HCT116 (cell line): ENCODE results near the gene ITGAE. TPM values are rescaled to one million over a fixed set of nuclear protein-coding genes. Genes with fewer than 3 reads are reported as not detected.

Source experiments
- ATAC-seq: fragments of 200-7000 bp; cut with Tn5 transposase; 2 replicates; pipeline ENCODE4 v1.9.1; 2020; ENCODE audit warnings: mild to moderate bottlenecking, moderate library complexity
- BruUV-seq: library from RNA; stranded (reverse); fragments of 400-500 nt; replicated peaks from 2 replicates; lab custom pipeline; 2021; lab: Mats Ljungman, UMichigan
- CTCF ChIA-PET: fragments of 300-600 bp; sonication (Branson Sonifier 250); formaldehyde crosslinking; loops from one replicate; lab custom pipeline; 2021; ENCODE audit warnings: antibody characterized with exemption; lab: Charles Lee
- POLR2A ChIA-PET: fragments of 300-600, 350-600 bp; sonication (Branson Sonifier 250); formaldehyde crosslinking; loops from one replicate; lab custom pipeline; 2021; ENCODE audit warnings: antibody characterized with exemption; lab: Charles Lee
- RAD21 ChIA-PET, 2 experiments: fragments of 300-600 bp; sonication (Branson Sonifier 250); formaldehyde crosslinking; loops; one replicate each; lab custom pipeline; 2023; ENCODE audit warnings: low total read pairs in 2 of 2; ENCODE audit not compliant: uncharacterized antibody in 2 of 2, unreplicated experiment in 2 of 2, low non-redundant PET in 1 of 2; lab: Charles Lee
- DNase-seq: peaks from one replicate; pipeline ENCODE4 v3.0.0-alpha.2; 2010; ENCODE audit warnings: low read depth, low spot score
- H2AFZ ChIP-seq: fragments of 200-600 bp; shearing (Covaris generic), sonication (generic); 2 replicates; pipeline ENCODE4 v1.6.1; 2017; ENCODE audit warnings: low read depth, mixed run types, mixed read lengths, antibody characterized with exemption, low read length; ENCODE audit not compliant: poor library complexity, severe bottlenecking
- H3K27ac ChIP-seq: 2 replicates; pipeline ENCODE4 v1.5.1; 2012; ENCODE audit warnings: low read depth, low read length
- H3K27me3 ChIP-seq: fragments of 200-600 bp; sonication (generic); 2 replicates; pipeline ENCODE4 v1.6.1; 2016; ENCODE audit warnings: mixed run types, low read length, mixed read lengths; ENCODE audit not compliant: insufficient read depth
- H3K36me3 ChIP-seq, 2 experiments: fragments of 200-500 bp in 1 of 2; fragments of 200-600 bp in 1 of 2; sonication (Bioruptor generic) in 1 of 2; sonication (generic) in 1 of 2; 2 replicates each; pipeline versions ENCODE4 v1.5.1 to v1.6.1; 2014 to 2016; ENCODE audit warnings: low read length in 2 of 2, inconsistent platforms in 1 of 2, mixed read lengths in 1 of 2, mixed run types in 1 of 2; ENCODE audit not compliant: insufficient read depth in 2 of 2, control insufficient read depth in 1 of 2
- H3K4me1 ChIP-seq, 2 experiments: fragments of 200-600 bp in 1 of 2; sonication (generic) in 1 of 2; 2 replicates each; pipeline versions ENCODE4 v1.5.1 to v1.6.1; 2012 to 2017; ENCODE audit warnings: low read length in 2 of 2, inconsistent platforms in 1 of 2, mild to moderate bottlenecking in 1 of 2, mixed read lengths in 1 of 2, mixed run types in 1 of 2, moderate library complexity in 1 of 2; ENCODE audit not compliant: insufficient read depth in 2 of 2, control insufficient read depth in 1 of 2
- H3K4me2 ChIP-seq: fragments of 200-600 bp; sonication (generic); 2 replicates; pipeline ENCODE4 v1.6.1; 2017; ENCODE audit warnings: mixed run types, low read length, mixed read lengths
- H3K4me3 ChIP-seq, 2 experiments: fragments of 200-600 bp in 1 of 2; sonication (generic) in 1 of 2; replicated peaks in 1 of 2; 2 replicates each; pipeline ENCODE4 v1.5.1; 2011 to 2016; ENCODE audit warnings: low read length in 2 of 2, control low read depth in 1 of 2, low read depth in 1 of 2, mild to moderate bottlenecking in 1 of 2, mixed read lengths in 1 of 2, mixed run types in 1 of 2
- H3K79me2 ChIP-seq: fragments of 200-600 bp; sonication (generic); 2 replicates; pipeline ENCODE4 v1.6.1; 2017; ENCODE audit warnings: mild to moderate bottlenecking, mixed run types, low read length, moderate library complexity, mixed read lengths; ENCODE audit not compliant: insufficient read depth
- H3K9ac ChIP-seq: fragments of 200-600 bp; sonication (generic); 2 replicates; pipeline ENCODE4 v1.6.1; 2016; ENCODE audit warnings: low read length, mixed read lengths
- H3K9me2 ChIP-seq: fragments of 200-600 bp; sonication (generic), shearing (Covaris generic); 2 replicates; pipeline ENCODE4 v1.6.1; 2017; ENCODE audit warnings: mixed run types, mild to moderate bottlenecking, moderate library complexity; ENCODE audit not compliant: insufficient read depth
- H3K9me3 ChIP-seq, 2 experiments: fragments of 200-500 bp in 1 of 2; fragments of 200-600 bp in 1 of 2; sonication (Bioruptor generic) in 1 of 2; sonication (generic) in 1 of 2; 2 replicates each; pipeline ENCODE4 v1.6.1; 2014 to 2017; ENCODE audit warnings: low read length in 2 of 2, mixed read lengths in 2 of 2, inconsistent platforms in 1 of 2, low read depth in 1 of 2, mild to moderate bottlenecking in 1 of 2, mixed run types in 1 of 2, moderate library complexity in 1 of 2; ENCODE audit not compliant: control insufficient read depth in 1 of 2, insufficient read depth in 1 of 2
- H4K20me1 ChIP-seq: fragments of 200-600 bp; sonication (generic), shearing (Covaris generic); 2 replicates; pipeline ENCODE4 v1.6.1; 2017; ENCODE audit warnings: mixed run types, mild to moderate bottlenecking, moderate library complexity; ENCODE audit not compliant: insufficient read depth
- CBX3 ChIP-seq: IDR thresholded peaks from 2 replicates; pipeline ENCODE4 v1.6.1; 2012; ENCODE audit warnings: low read depth
- CEBPB ChIP-seq: IDR thresholded peaks from 2 replicates; pipeline ENCODE4 v1.6.1; 2012; ENCODE audit warnings: low read depth
- CTCF ChIP-seq, 3 experiments: fragments of 200-600 bp in 1 of 3; sonication (generic) in 1 of 3; IDR thresholded peaks in 2 of 3; conservative IDR thresholded peaks in 1 of 3; 2 replicates each; pipeline ENCODE4 v1.5.1; 2012 to 2017; ENCODE audit warnings: low read depth in 2 of 3, low read length in 2 of 3, antibody characterized with exemption in 1 of 3, borderline replicate concordance in 1 of 3, control low read depth in 1 of 3, mild to moderate bottlenecking in 1 of 3, mixed read lengths in 1 of 3, mixed run types in 1 of 3, moderate library complexity in 1 of 3; ENCODE audit not compliant: insufficient read depth in 1 of 3
- EGR1 ChIP-seq: IDR thresholded peaks from 2 replicates; pipeline ENCODE4 v1.6.1; 2012; ENCODE audit warnings: low read depth
- ELF1 ChIP-seq: IDR thresholded peaks from 2 replicates; pipeline ENCODE4 v1.6.1; 2012; ENCODE audit warnings: low read depth, borderline replicate concordance
- EZH2 ChIP-seq: fragments of 200-600 bp; sonication (generic); IDR thresholded peaks from 2 replicates; pipeline ENCODE4 v1.6.1; 2017; ENCODE audit warnings: antibody characterized with exemption, mixed run types
- JUND ChIP-seq: IDR thresholded peaks from 2 replicates; pipeline ENCODE4 v1.6.1; 2012
- MAX ChIP-seq: IDR thresholded peaks from 2 replicates; pipeline ENCODE4 v1.6.1; 2012
- POLR2A ChIP-seq: IDR thresholded peaks from 2 replicates; pipeline ENCODE4 v1.7.0; 2011; ENCODE audit warnings: borderline replicate concordance; ENCODE audit not compliant: insufficient read depth, insufficient read length; ENCODE audit errors: extremely low read depth
- POLR2AphosphoS5 ChIP-seq: IDR thresholded peaks from 2 replicates; pipeline ENCODE4 v1.6.1; 2011; ENCODE audit warnings: mild to moderate bottlenecking, low read depth, low read length, moderate library complexity
- RAD21 ChIP-seq: IDR thresholded peaks from 2 replicates; pipeline ENCODE4 v1.6.1; 2012; ENCODE audit warnings: low read depth, mild to moderate bottlenecking
- SIN3A ChIP-seq: IDR thresholded peaks from 2 replicates; pipeline ENCODE4 v1.6.1; 2012; ENCODE audit warnings: low read depth
- SP1 ChIP-seq: IDR thresholded peaks from 2 replicates; pipeline ENCODE4 v1.6.1; 2012; ENCODE audit warnings: low read depth
- SRF ChIP-seq: IDR thresholded peaks from 2 replicates; pipeline ENCODE4 v1.6.1; 2012; ENCODE audit warnings: low read depth
- TCF7L2 ChIP-seq: IDR thresholded peaks from 2 replicates; pipeline ENCODE4 v1.7.0; 2011; ENCODE audit warnings: borderline replicate concordance, inconsistent platforms; ENCODE audit not compliant: insufficient read depth, insufficient read length; ENCODE audit errors: extremely low read depth
- YY1 ChIP-seq: IDR thresholded peaks from 2 replicates; pipeline ENCODE4 v1.6.1; 2011; ENCODE audit warnings: low read length, low read depth, moderate library complexity, mild to moderate bottlenecking; ENCODE audit not compliant: insufficient replicate concordance; ENCODE audit errors: extremely low read depth
- ZFX ChIP-seq: fragments of 450-650 bp; IDR thresholded peaks from 2 replicates; pipeline ENCODE4 v1.6.1; 2017
- intact Hi-C: fragments of 100-400 bp; cut with micrococcal nuclease; formaldehyde crosslinking; loops from 2 replicates; pipeline ENCODE4 v1.10.0; 2022
- total RNA-seq: library from RNA; stranded (reverse); gene quantifications from one replicate; pipeline ENCODE4 v1.2.1, GENCODE V29; 2021; ENCODE audit not compliant: unreplicated experiment
- TF ChIP-seq, protein P1 (sequence below): IDR thresholded peaks from 2 replicates; pipeline ENCODE4 v1.6.1; 2011; ENCODE audit warnings: mild to moderate bottlenecking, low read length, moderate library complexity; ENCODE audit not compliant: insufficient replicate concordance; ENCODE audit errors: extremely low read depth
- TF ChIP-seq, protein P2 (sequence below): IDR thresholded peaks from 2 replicates; pipeline ENCODE4 v1.6.1; 2012

The ITGAE gene
- total RNA-seq, 1 experiment from 2014 or later = 19.9 TPM

GRCh38 chr17:3770466-3770865 lies 30.5 kb downstream of the ITGAE start:
- ChIA-PET CTCF (no interaction called here), POLR2A (no interaction called here)
- Histone ChIP-seq H3K9ac (no peak overlapping the region), H2AFZ (no peak overlapping the region), H3K36me3 (no peaks in the 10 kb centered on the region)
- no peak for TF ChIP-seq MAX
- no peak for TF ChIP-seq SRF
- no peak for TF ChIP-seq TCF7L2
- TF ChIP-seq, protein P1, sequence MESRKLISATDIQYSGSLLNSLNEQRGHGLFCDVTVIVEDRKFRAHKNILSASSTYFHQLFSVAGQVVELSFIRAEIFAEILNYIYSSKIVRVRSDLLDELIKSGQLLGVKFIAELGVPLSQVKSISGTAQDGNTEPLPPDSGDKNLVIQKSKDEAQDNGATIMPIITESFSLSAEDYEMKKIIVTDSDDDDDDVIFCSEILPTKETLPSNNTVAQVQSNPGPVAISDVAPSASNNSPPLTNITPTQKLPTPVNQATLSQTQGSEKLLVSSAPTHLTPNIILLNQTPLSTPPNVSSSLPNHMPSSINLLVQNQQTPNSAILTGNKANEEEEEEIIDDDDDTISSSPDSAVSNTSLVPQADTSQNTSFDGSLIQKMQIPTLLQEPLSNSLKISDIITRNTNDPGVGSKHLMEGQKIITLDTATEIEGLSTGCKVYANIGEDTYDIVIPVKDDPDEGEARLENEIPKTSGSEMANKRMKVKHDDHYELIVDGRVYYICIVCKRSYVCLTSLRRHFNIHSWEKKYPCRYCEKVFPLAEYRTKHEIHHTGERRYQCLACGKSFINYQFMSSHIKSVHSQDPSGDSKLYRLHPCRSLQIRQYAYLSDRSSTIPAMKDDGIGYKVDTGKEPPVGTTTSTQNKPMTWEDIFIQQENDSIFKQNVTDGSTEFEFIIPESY = no peak
- TF ChIP-seq, protein P2, sequence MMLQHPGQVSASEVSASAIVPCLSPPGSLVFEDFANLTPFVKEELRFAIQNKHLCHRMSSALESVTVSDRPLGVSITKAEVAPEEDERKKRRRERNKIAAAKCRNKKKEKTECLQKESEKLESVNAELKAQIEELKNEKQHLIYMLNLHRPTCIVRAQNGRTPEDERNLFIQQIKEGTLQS = no peak
- TF ChIP-seq, all 23 proteins: peak for 0
- Histone ChIP-seq H3K9me3 (no peaks in the 10 kb centered on the region), H3K27me3 (no peaks in the 10 kb centered on the region), H3K4me2 (no peak overlapping the region), H3K27ac (no peak overlapping the region), H4K20me1 (no peaks in the 10 kb centered on the region), H3K9me2 (no peaks in the 10 kb centered on the region), H3K4me3 (no peak overlapping the region), H3K79me2 (no peaks in the 10 kb centered on the region), H3K4me1 (peaks cover 0 to 25% of the 10 kb centered on the region in 2 experiments; a peak in 2 of 4 replicates)
- RAD21 ChIA-PET = no interaction called here
- BruUV-seq = no TSS peak
- ATAC-seq = no peak
- intact Hi-C loops = no loop called here
- no peak for DNase-seq

DNA sequence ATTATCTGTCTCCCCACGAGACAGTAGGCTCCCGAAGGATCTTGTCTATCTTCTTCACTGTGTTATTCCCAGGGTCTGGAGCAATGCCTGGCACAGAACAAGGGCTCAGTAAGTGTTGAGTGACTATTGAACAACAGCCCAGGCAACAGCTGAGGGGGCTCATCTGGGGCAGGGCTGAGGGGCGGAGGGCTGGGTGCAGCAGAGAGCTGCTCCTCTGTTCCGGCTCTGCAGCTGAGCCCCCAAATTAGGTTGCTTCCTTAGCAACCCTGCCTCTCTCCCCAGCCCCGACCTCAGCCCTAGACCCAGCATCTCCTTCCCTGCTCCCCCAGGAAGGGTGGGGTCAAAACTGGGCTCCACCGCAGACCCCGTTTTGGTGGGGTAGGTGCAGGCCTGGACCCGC lies 32.2 kb downstream of the ITGAE start:
- Histone ChIP-seq H3K36me3 (no peaks in the 10 kb centered on the region), H3K4me3 (no peak overlapping the region), H3K4me1 (peaks cover 0 to 28% of the 10 kb centered on the region in 2 experiments; a peak in 2 of 4 replicates), H3K79me2 (no peaks in the 10 kb centered on the region), H3K4me2 (no peak overlapping the region), H2AFZ (no peak overlapping the region), H3K27me3 (no peaks in the 10 kb centered on the region), H3K9ac (no peak overlapping the region), H3K9me3 (no peaks in the 10 kb centered on the region), H3K27ac (no peak overlapping the region)
- BruUV-seq = no TSS peak
- CTCF ChIA-PET = no interaction called here
- ATAC-seq = no peak
- RAD21 ChIA-PET = no interaction called here
- TF ChIP-seq CBX3 (no peak), JUND (no peak), SRF (no peak), ELF1 (no peak), POLR2A (no peak), EZH2 (no peak), RAD21 (no peak), CEBPB (no peak), SIN3A (no peak), YY1 (no peak), ZFX (no peak), EGR1 (no peak), CTCF (IDR thresholded peaks at IDR 0.05 in 2 of 3, conservative IDR thresholded peaks at IDR 0.05 in 1 of 3; ENCODE audit: borderline replicate concordance in 1 of 3, insufficient read depth in 1 of 3, low read depth in 2 of 3, low read length in 2 of 3) (no peak), POLR2AphosphoS5 (no peak), TCF7L2 (no peak), SP1 (no peak)
- TF ChIP-seq, all 23 proteins: peak for 0
- POLR2A ChIA-PET = no interaction called here
- Histone ChIP-seq H3K9me2 (no peaks in the 10 kb centered on the region), H4K20me1 (no peaks in the 10 kb centered on the region)
- intact Hi-C loops = no loop called here
- DNase-seq = no peak
